ENCODE data around the gene ATP6V1G1. TPM values are rescaled to one million over a fixed set of nuclear protein-coding genes. Genes with fewer than 3 reads are reported as not detected.

The ATP6V1G1 gene
- total RNA-seq, 6 donors from 2014 or later, result 93.2 to 182 (median 133) TPM

DNA sequence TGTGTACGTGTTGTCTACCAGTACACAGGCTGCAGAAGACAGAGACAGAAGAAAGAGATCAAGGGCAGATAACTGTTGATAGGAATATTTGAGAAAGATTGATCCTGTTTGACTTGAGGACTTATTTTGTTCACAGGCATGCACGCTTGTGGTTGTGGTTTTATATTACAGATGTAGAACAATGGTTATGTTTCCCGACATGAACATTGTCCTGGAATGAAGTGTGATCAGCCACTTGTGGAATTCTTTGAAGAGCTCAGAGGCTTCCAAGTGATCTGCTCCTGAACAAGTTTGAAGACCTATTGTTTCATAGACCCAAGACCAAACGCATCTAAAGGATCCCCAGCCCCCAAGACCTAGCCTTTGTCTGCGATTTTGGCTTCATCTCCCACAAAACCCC, 56.3 kb downstream of the ATP6V1G1 start:
- DNase-seq (no peak), ATAC-seq (ENCODE audit: low FRiP score in 2 of 2) (no peak)
- Histone ChIP-seq H3K36me3 (peaks cover 14 to 52% (median 28%) of the 10 kb centered on the region in 4 donors), H3K27ac (no peak overlapping the region), H3K9me3 (peaks cover 0 to 3% (median 0%) of the 10 kb centered on the region in 4 donors), H3K4me3 (no peak overlapping the region), H3K4me1 (no peaks in the 10 kb centered on the region), H3K27me3 (no peaks in the 10 kb centered on the region)
- TF ChIP-seq POLR2AphosphoS5 (IDR thresholded peaks at IDR 0.05) (no peak), POLR2A (IDR thresholded peaks at IDR 0.05) (no peak), EP300 (IDR thresholded peaks at IDR 0.05) (no peak)
- TF ChIP-seq, protein P1, sequence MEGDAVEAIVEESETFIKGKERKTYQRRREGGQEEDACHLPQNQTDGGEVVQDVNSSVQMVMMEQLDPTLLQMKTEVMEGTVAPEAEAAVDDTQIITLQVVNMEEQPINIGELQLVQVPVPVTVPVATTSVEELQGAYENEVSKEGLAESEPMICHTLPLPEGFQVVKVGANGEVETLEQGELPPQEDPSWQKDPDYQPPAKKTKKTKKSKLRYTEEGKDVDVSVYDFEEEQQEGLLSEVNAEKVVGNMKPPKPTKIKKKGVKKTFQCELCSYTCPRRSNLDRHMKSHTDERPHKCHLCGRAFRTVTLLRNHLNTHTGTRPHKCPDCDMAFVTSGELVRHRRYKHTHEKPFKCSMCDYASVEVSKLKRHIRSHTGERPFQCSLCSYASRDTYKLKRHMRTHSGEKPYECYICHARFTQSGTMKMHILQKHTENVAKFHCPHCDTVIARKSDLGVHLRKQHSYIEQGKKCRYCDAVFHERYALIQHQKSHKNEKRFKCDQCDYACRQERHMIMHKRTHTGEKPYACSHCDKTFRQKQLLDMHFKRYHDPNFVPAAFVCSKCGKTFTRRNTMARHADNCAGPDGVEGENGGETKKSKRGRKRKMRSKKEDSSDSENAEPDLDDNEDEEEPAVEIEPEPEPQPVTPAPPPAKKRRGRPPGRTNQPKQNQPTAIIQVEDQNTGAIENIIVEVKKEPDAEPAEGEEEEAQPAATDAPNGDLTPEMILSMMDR (IDR thresholded peaks at IDR 0.05), result no peak
- 92 to 93% methylated on average over 5 of the region's 5 CpGs for WGBS, 2 donors

Small RNA genes within 50 kb of the gene (small RNA-seq; reads per million reads assigned to genes)
- 0 reads per million in 4 donors for gene RF00019

Other genes starting within 250 kb of the ATP6V1G1 start
- 100 to 1,000 TPM in 1 of 6 donors, 10 to 100 TPM in 5; 38.3 to 152 (median 61.5) TPM for gene AKNA, start 199.8 kb upstream of the ATP6V1G1 start, total RNA-seq
- gene WHRN, start 82.3 kb upstream of the ATP6V1G1 start, total RNA-seq, result 10 to 100 TPM in 2 of 6 donors, 1 to 10 TPM in 4; 2.5 to 17.8 (median 5.6) TPM
- 10 to 100 TPM in 5 of 6 donors, 1 to 10 TPM in 1; 9.4 to 23.0 (median 19.1) TPM for gene TMEM268, start 23.5 kb downstream of the ATP6V1G1 start, total RNA-seq
- gene TEX53, start 70.0 kb downstream of the ATP6V1G1 start, total RNA-seq, result not detected
- gene TEX48, start 94.4 kb downstream of the ATP6V1G1 start, total RNA-seq, result not detected
- 10 to 100 TPM in 1 of 6 donors, 1 to 10 TPM in 5; 1.4 to 11.0 (median 5.6) TPM for gene TNFSF15, start 218.3 kb downstream of the ATP6V1G1 start, total RNA-seq

Measured in upper lobe of left lung (tissue), 6 donors.